Natural killer cell (primary cell): ENCODE measurements around the gene LARGE1. TPM values are rescaled to one million over a fixed set of nuclear protein-coding genes. Genes with fewer than 3 reads are reported as not detected.

Experiments used
- ATAC-seq, 3 donors: fragments of 150-1000 bp in 2 of 3; fragments of 200-7000 bp in 1 of 3; cut with Tn5 transposase; 1 replicate in 1 of 3; 2 replicates in 2 of 3; pipeline ENCODE4 v1.10.0; 2021; ENCODE audit warnings: mild to moderate bottlenecking in 2 of 3, moderate library complexity in 2 of 3
- DNase-seq, 2 donors: peaks; one replicate each; pipeline versions ENCODE4 v3.0.0 to v3.0.0-alpha.2; 2013 to 2021; ENCODE audit warnings: mixed read lengths in 1 of 2
- H3K27ac ChIP-seq: one replicate; pipeline ENCODE4 v1.5.1; 2013; ENCODE audit warnings: mild to moderate bottlenecking, low read length
- H3K27me3 ChIP-seq: one replicate; pipeline ENCODE4 v1.6.1; 2013; ENCODE audit warnings: low read length; ENCODE audit not compliant: control insufficient read depth, insufficient read depth
- H3K36me3 ChIP-seq: one replicate; pipeline ENCODE4 v1.6.1; 2013; ENCODE audit warnings: low read length; ENCODE audit not compliant: control insufficient read depth, insufficient read depth
- H3K4me1 ChIP-seq: one replicate; pipeline ENCODE4 v1.6.1; 2013; ENCODE audit warnings: low read length; ENCODE audit not compliant: control insufficient read depth, insufficient read depth
- H3K4me3 ChIP-seq: one replicate; pipeline ENCODE4 v1.5.1; 2013; ENCODE audit warnings: low read length
- H3K9me3 ChIP-seq: one replicate; pipeline ENCODE4 v1.6.1; 2013; ENCODE audit warnings: low read length; ENCODE audit not compliant: control insufficient read depth, insufficient read depth
- H3K27ac Mint-ChIP-seq, 2 donors: one replicate each; pipeline ENCODE4 v1.8.0; 2022; ENCODE audit warnings: mild to moderate bottlenecking in 2 of 2, mixed read lengths in 2 of 2, moderate library complexity in 1 of 2
- H3K27me3 Mint-ChIP-seq, 2 donors: one replicate each; pipeline ENCODE4 v1.8.0; 2022; ENCODE audit warnings: low read depth in 2 of 2, mixed read lengths in 2 of 2
- H3K36me3 Mint-ChIP-seq: one replicate; pipeline ENCODE4 v1.8.0; 2022; ENCODE audit warnings: mixed read lengths
- H3K4me1 Mint-ChIP-seq, 2 donors: one replicate each; pipeline ENCODE4 v1.8.0; 2022; ENCODE audit warnings: mixed read lengths in 2 of 2
- H3K4me3 Mint-ChIP-seq: one replicate; pipeline ENCODE4 v1.8.0; 2022; ENCODE audit warnings: mild to moderate bottlenecking, moderate library complexity, mixed read lengths
- H3K9me3 Mint-ChIP-seq, 2 donors: one replicate each; pipeline ENCODE4 v1.8.0; 2022; ENCODE audit warnings: mixed read lengths in 2 of 2
- CTCF ChIP-seq: fragments of 200-600 bp; IDR thresholded peaks from one replicate; pipeline ENCODE4 v1.8.0; 2022; ENCODE audit warnings: antibody characterized with exemption
- WGBS: methylation state at CpG from one replicate; pipeline ENCODE4 v1.1.7; 2013; ENCODE audit warnings: missing lambda C conversion rate; ENCODE audit not compliant: insufficient coverage; 5-methylcytosine and 5-hydroxymethylcytosine counted together
- intact Hi-C: fragments of 100-400 bp; cut with micrococcal nuclease; formaldehyde crosslinking; loops from one replicate; pipeline ENCODE4 v1.14.2; 2022
- total RNA-seq, 4 donors: library from RNA; stranded (reverse); fragments of 120-200 nt in 1 of 4; gene quantifications; one replicate each; pipeline versions ENCODE4 v1.2.3 to v1.2.4, GENCODE V29; 2013 to 2022

LARGE1 gene
- total RNA-seq, 3 donors from 2014 or later (not counting 1 experiment from before 2014, with no cell fraction given): 2.6 to 11.6 (median 4.1) TPM

GRCh38 chr22:33923660-33924246 is 3.5 kb upstream of the LARGE1 start:
- intact Hi-C loops: no loop called here
- WGBS: 50% methylated on average over 13 of the region's 17 CpGs
- no peaks in the 10 kb centered on the region for H3K36me3 ChIP-seq

GRCh38 chr22:33923033-33923432 is 2.8 kb upstream of the LARGE1 start:
- H3K36me3 ChIP-seq: no peaks in the 10 kb centered on the region
- intact Hi-C loops: no loop called here
- no peak overlapping the region for H3K27ac Mint-ChIP-seq
- 4% methylated on average over 2 of the region's 5 CpGs for WGBS
- H3K36me3 Mint-ChIP-seq: no peaks in the 10 kb centered on the region
- H3K27ac ChIP-seq: no peak overlapping the region
- peaks cover 14 to 25% of the 10 kb centered on the region in 2 donors for H3K4me1 Mint-ChIP-seq
- ATAC-seq: no peak
- H3K9me3 ChIP-seq: no peaks in the 10 kb centered on the region
- no peaks in the 10 kb centered on the region for H3K9me3 Mint-ChIP-seq
- peaks cover 18% of the 10 kb centered on the region for H3K27me3 ChIP-seq
- no peak for TF ChIP-seq CTCF
- H3K4me1 ChIP-seq: peaks cover 26% of the 10 kb centered on the region
- peak overlapping the region; percentile 62 for H3K4me3 ChIP-seq
- peak overlapping the region; percentile 85 for H3K4me3 Mint-ChIP-seq
- H3K27me3 Mint-ChIP-seq: peaks cover 33 to 53% of the 10 kb centered on the region in 2 donors
- no peak for DNase-seq

More at GRCh38 chr22:33923660-33924246, 3.5 kb upstream of the LARGE1 start:
- H3K27me3 Mint-ChIP-seq: peaks cover 27 to 45% of the 10 kb centered on the region in 2 donors
- H3K27ac Mint-ChIP-seq: no peak overlapping the region
- H3K27me3 ChIP-seq: peaks cover 18% of the 10 kb centered on the region
- H3K4me3 Mint-ChIP-seq: peak overlapping the region; percentile 85
- TF ChIP-seq CTCF: peak; percentile 35
- no peaks in the 10 kb centered on the region for H3K36me3 Mint-ChIP-seq
- H3K9me3 ChIP-seq: no peaks in the 10 kb centered on the region
- no peak overlapping the region for H3K27ac ChIP-seq
- peaks cover 26% of the 10 kb centered on the region for H3K4me1 ChIP-seq
- ATAC-seq (no peak), DNase-seq (peak in 1 of 2 donors; percentile 56)
- peaks cover 14 to 20% of the 10 kb centered on the region in 2 donors for H3K4me1 Mint-ChIP-seq
- H3K4me3 ChIP-seq: no peak overlapping the region
- H3K9me3 Mint-ChIP-seq: no peaks in the 10 kb centered on the region

GRCh38 chr22:33922349-33922681 is 2.0 kb upstream of the LARGE1 start:
- Mint-ChIP-seq H3K4me3 (peak overlapping the region; percentile 85), H3K27me3 (peaks cover 33 to 52% of the 10 kb centered on the region in 2 donors), H3K27ac (no peak overlapping the region), H3K36me3 (no peaks in the 10 kb centered on the region), H3K4me1 (peaks cover 17 to 25% of the 10 kb centered on the region in 2 donors), H3K9me3 (no peaks in the 10 kb centered on the region)
- Histone ChIP-seq H3K27ac (no peak overlapping the region), H3K4me1 (peaks cover 26% of the 10 kb centered on the region), H3K27me3 (peaks cover 18% of the 10 kb centered on the region), H3K4me3 (peak overlapping the region; percentile 62), H3K36me3 (no peaks in the 10 kb centered on the region), H3K9me3 (no peaks in the 10 kb centered on the region)
- intact Hi-C loops: no loop called here
- 2% methylated on average over 23 of the region's 23 CpGs for WGBS
- DNase-seq: peak in 1 of 2 donors; percentile 16
- ATAC-seq: no peak
- TF ChIP-seq CTCF: no peak
